SU-DHL-6 (cell line): ENCODE measurements around the gene SEMA4D.
A peak's percentile ranks its signal among the peaks of the same experiment; 100 is the strongest.

Experiments
- H2AFZ ChIP-seq: fragments of 200-600 bp; sonication (generic); 2 replicates; pipeline ENCODE4 v1.6.1; 2014; ENCODE audit warnings: low read depth, mild to moderate bottlenecking, moderate library complexity, mixed read lengths, antibody characterized with exemption, low read length; ENCODE audit not compliant: severe bottlenecking
- H3F3A ChIP-seq: fragments of 200-600 bp; shearing (Covaris generic); 2 replicates; pipeline ENCODE4 v1.6.0; 2016; ENCODE audit warnings: antibody characterized with exemption, mild to moderate bottlenecking; ENCODE audit not compliant: insufficient read depth
- H3K27ac ChIP-seq: fragments of 200-600 bp; sonication (generic); 2 replicates; pipeline ENCODE4 v1.5.1; 2016; ENCODE audit warnings: low read depth, mild to moderate bottlenecking, low read length, moderate library complexity, mixed read lengths
- H3K27me3 ChIP-seq: fragments of 200-600 bp; sonication (generic), shearing (Covaris generic); 2 replicates; pipeline ENCODE4 v1.6.0; 2014; ENCODE audit warnings: mild to moderate bottlenecking, low read length
- H3K36me3 ChIP-seq: fragments of 200-600 bp; sonication (generic); 2 replicates; pipeline ENCODE4 v1.6.1; 2014; ENCODE audit warnings: mild to moderate bottlenecking, low read length, mixed read lengths
- H3K4me2 ChIP-seq: fragments of 300-600, 200-600 bp; shearing (Covaris generic), sonication (generic); 2 replicates; pipeline ENCODE4 v1.6.0; 2014; ENCODE audit warnings: low read length, low read depth, mild to moderate bottlenecking; ENCODE audit not compliant: poor library complexity, severe bottlenecking
- H3K4me3 ChIP-seq: fragments of 200-600 bp; sonication (generic); 2 replicates; pipeline ENCODE4 v1.5.1; 2014; ENCODE audit warnings: antibody characterized with exemption, low read length, mild to moderate bottlenecking, mixed read lengths; ENCODE audit not compliant: insufficient read depth, poor library complexity, severe bottlenecking
- H3K79me2 ChIP-seq: fragments of 200-600 bp; sonication (generic); 2 replicates; pipeline ENCODE4 v1.6.1; 2014; ENCODE audit warnings: mild to moderate bottlenecking, low read length, moderate library complexity; ENCODE audit not compliant: insufficient read depth
- H3K9ac ChIP-seq: fragments of 200-600 bp; sonication (generic); 2 replicates; pipeline ENCODE4 v1.7.0; 2014; ENCODE audit warnings: mild to moderate bottlenecking, low read length
- H3K9me2 ChIP-seq: fragments of 200-600 bp; sonication (generic); replicated peaks from 2 replicates; pipeline ENCODE4 v1.6.1; 2014; ENCODE audit warnings: low read length; ENCODE audit not compliant: insufficient read depth
- H3K9me3 ChIP-seq: fragments of 200-600 bp; sonication (generic); 2 replicates; pipeline ENCODE4 v1.6.1; 2014; ENCODE audit warnings: low read length, mixed read lengths; ENCODE audit not compliant: insufficient read depth
- H4K20me1 ChIP-seq: fragments of 200-600 bp; sonication (generic); 2 replicates; pipeline ENCODE4 v1.6.1; 2014; ENCODE audit warnings: low read depth, mild to moderate bottlenecking, antibody characterized with exemption, low read length, moderate library complexity, mixed read lengths
- EZH2phosphoT487 ChIP-seq: fragments of 200-600 bp; sonication (generic), shearing (Covaris generic); conservative IDR thresholded peaks from 2 replicates; pipeline ENCODE4 v1.6.1; 2018; ENCODE audit warnings: mild to moderate bottlenecking, antibody characterized with exemption, low read length, moderate library complexity, mixed read lengths
- TF ChIP-seq, protein P1 (sequence below): fragments of 200-600 bp; sonication (generic); IDR thresholded peaks from one replicate; pipeline ENCODE4 v1.5.1; 2017; ENCODE audit warnings: antibody characterized with exemption, mild to moderate bottlenecking, low read length, moderate library complexity; ENCODE audit not compliant: insufficient read depth, poor library complexity, severe bottlenecking

The SEMA4D gene

DNA sequence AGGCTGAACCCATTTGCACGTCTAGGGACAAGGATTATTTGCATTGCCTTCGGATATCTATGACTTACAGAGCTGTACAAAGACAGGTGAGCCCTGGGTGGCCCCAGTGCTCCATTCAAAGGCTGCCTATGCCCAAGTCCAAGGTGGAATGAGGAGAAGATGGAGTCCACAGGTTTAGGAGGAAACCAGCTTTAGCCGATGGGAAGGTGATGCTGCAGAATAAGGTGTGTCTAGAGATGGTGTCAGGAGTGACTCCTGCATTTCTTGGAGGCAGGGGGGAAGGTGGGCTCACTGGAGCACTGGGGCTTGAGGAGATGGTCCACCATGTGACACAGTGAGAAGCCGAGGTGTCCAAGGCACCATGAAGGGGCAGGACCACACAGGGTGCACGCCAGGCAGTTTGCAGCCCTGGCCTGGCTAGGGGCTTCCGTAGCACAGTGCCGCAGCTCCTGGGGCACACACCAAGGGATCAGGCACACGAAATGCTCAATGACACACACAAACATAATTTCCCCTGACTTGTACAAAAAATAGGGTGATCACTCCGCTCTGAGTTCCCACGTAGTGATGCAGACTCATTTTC is 32.1 kb downstream of the SEMA4D start:
- H3K4me2 ChIP-seq, result no peak overlapping the region
- H3K79me2 ChIP-seq, result no peaks in the 10 kb centered on the region
- no peak for TF ChIP-seq EZH2phosphoT487
- TF ChIP-seq, protein P1, sequence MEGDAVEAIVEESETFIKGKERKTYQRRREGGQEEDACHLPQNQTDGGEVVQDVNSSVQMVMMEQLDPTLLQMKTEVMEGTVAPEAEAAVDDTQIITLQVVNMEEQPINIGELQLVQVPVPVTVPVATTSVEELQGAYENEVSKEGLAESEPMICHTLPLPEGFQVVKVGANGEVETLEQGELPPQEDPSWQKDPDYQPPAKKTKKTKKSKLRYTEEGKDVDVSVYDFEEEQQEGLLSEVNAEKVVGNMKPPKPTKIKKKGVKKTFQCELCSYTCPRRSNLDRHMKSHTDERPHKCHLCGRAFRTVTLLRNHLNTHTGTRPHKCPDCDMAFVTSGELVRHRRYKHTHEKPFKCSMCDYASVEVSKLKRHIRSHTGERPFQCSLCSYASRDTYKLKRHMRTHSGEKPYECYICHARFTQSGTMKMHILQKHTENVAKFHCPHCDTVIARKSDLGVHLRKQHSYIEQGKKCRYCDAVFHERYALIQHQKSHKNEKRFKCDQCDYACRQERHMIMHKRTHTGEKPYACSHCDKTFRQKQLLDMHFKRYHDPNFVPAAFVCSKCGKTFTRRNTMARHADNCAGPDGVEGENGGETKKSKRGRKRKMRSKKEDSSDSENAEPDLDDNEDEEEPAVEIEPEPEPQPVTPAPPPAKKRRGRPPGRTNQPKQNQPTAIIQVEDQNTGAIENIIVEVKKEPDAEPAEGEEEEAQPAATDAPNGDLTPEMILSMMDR, result no peak
- no peaks in the 10 kb centered on the region for H3K36me3 ChIP-seq
- no peak overlapping the region for H3K9ac ChIP-seq
- H3K27me3 ChIP-seq, result no peaks in the 10 kb centered on the region
- H3K4me3 ChIP-seq, result no peak overlapping the region
- H3K9me3 ChIP-seq, result no peaks in the 10 kb centered on the region
- no peaks in the 10 kb centered on the region for H3K9me2 ChIP-seq
- no peaks in the 10 kb centered on the region; the same call in 1 of the 2 replicates for H4K20me1 ChIP-seq
- H2AFZ ChIP-seq, result no peak overlapping the region
- no peak overlapping the region for H3K27ac ChIP-seq
- H3F3A ChIP-seq, result no peaks in the 10 kb centered on the region

DNA sequence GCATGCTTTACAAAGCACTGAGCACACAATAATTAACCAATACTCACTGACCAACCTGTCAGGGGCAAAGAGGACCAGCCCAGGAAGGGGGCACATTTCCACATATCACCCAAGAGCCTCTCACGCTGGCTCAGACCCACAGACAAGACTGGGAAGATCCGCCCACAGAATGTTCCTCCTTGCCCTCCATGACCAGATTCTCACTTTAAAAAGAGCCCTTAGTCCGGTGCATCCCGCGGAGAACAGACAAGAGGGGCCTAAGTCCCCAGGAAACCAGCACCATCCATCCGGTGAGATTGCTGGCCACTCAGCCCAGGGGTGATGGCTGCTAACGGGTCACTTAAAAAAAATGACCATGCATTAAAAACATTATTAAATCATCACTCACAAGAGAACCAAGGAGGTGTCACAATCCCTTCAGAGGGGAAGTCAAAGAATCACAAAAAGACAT is 32.9 kb downstream of the SEMA4D start:
- no peak overlapping the region for H3K27ac ChIP-seq
- H3K9me2 ChIP-seq, result no peaks in the 10 kb centered on the region
- H3K9ac ChIP-seq, result no peak overlapping the region
- no peaks in the 10 kb centered on the region for H3K27me3 ChIP-seq
- H3F3A ChIP-seq, result no peaks in the 10 kb centered on the region
- no peak overlapping the region for H3K4me3 ChIP-seq
- H2AFZ ChIP-seq, result no peak overlapping the region
- TF ChIP-seq EZH2phosphoT487, result no peak
- TF ChIP-seq, protein P1, result no peak
- H3K4me2 ChIP-seq, result no peak overlapping the region
- no peaks in the 10 kb centered on the region; the same call in 1 of the 2 replicates for H4K20me1 ChIP-seq
- H3K9me3 ChIP-seq, result no peaks in the 10 kb centered on the region
- H3K79me2 ChIP-seq, result no peaks in the 10 kb centered on the region
- no peaks in the 10 kb centered on the region for H3K36me3 ChIP-seq

DNA sequence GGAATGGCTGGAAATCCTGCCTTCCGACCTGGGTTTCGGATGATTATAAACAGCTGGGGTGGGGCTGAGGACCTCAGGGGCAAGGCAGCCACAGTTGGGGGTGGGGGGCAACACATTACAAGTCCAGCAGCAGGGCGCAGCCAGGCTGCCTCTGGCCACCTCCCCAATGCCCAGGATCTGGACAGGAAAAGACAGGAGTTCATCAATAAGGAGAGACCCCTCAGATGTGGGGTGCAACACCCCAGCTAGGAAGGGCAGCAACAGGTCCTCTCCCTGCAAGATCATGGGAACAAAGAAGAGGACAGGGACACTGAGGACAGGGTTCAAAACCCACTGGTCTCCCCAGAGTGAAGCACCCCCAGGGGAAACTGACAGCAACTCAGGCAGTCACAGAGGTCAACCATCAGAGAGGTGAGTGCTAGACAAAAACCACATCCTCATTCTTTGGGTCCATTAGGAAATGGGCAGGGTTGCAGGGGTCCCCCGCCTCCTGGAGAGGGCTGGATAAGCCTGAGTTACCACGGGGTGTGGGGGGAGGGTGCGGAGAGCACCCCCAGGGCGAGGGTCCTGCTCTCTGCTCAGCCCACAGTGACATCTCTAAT is 33.5 kb downstream of the SEMA4D start:
- H3K79me2 ChIP-seq, result no peaks in the 10 kb centered on the region
- H3K36me3 ChIP-seq, result no peaks in the 10 kb centered on the region
- H4K20me1 ChIP-seq, result no peaks in the 10 kb centered on the region; the same call in 1 of the 2 replicates
- H3K9ac ChIP-seq, result no peak overlapping the region
- H3K9me3 ChIP-seq, result no peaks in the 10 kb centered on the region
- H3F3A ChIP-seq, result no peaks in the 10 kb centered on the region
- H3K4me3 ChIP-seq, result no peak overlapping the region
- no peaks in the 10 kb centered on the region for H3K27me3 ChIP-seq
- no peak overlapping the region for H2AFZ ChIP-seq
- peak overlapping the region; percentile 4 for H3K4me2 ChIP-seq
- no peak overlapping the region for H3K27ac ChIP-seq
- TF ChIP-seq, protein P1, result no peak
- no peak for TF ChIP-seq EZH2phosphoT487
- no peaks in the 10 kb centered on the region for H3K9me2 ChIP-seq
